Activated CD4-positive, alpha-beta T cell treated with anti-CD3 and anti-CD28 coated beads, Interleukin-2, amount 50 U/mL, for 24 hours (primary cell): ENCODE measurements around the gene BMPER.

Experiments
- DNase-seq, 2 donors: peaks; one replicate each; pipeline ENCODE4 v3.0.0-alpha.2; 2020; ENCODE audit warnings: low read depth in 1 of 2, low spot score in 1 of 2

Gene BMPER

GRCh38 chr7:33964417-33965182, 59.3 kb downstream of the BMPER start:
- DNase-seq, result no peak

GRCh38 chr7:33965183-33965744, 59.9 kb downstream of the BMPER start:
- DNase-seq, result no peak

- no peak for DNase-seq
These were observed 63.3 kb downstream of the BMPER start for GRCh38 chr7:33968591-33968990.

- DNase-seq, result no peak
These were observed 65.2 kb downstream of the BMPER start for GRCh38 chr7:33970536-33970935.

- no peak for DNase-seq
These were observed 65.8 kb downstream of the BMPER start for GRCh38 chr7:33971106-33971505.

- no peak for DNase-seq
These were observed 68.1 kb downstream of the BMPER start for GRCh38 chr7:33973231-33974015.

GRCh38 chr7:33979300-33979806, 74.0 kb downstream of the BMPER start:
- DNase-seq, result no peak

- no peak for DNase-seq
These were observed 74.5 kb downstream of the BMPER start for GRCh38 chr7:33979807-33980355.

GRCh38 chr7:33981226-33981625, 75.9 kb downstream of the BMPER start:
- no peak for DNase-seq

GRCh38 chr7:33981671-33982424, 76.5 kb downstream of the BMPER start:
- no peak for DNase-seq

GRCh38 chr7:33982425-33982786, 77.1 kb downstream of the BMPER start:
- no peak for DNase-seq

- no peak for DNase-seq
These were observed 81.1 kb downstream of the BMPER start for GRCh38 chr7:33986451-33986850.

GRCh38 chr7:33986951-33987947, 81.9 kb downstream of the BMPER start:
- DNase-seq, result no peak

GRCh38 chr7:33996899-33997298, 91.6 kb downstream of the BMPER start:
- DNase-seq, result no peak

- no peak for DNase-seq
These were observed 93.1 kb downstream of the BMPER start for GRCh38 chr7:33998476-33998875.

- no peak for DNase-seq
These were observed 105.8 kb downstream of the BMPER start for GRCh38 chr7:34011017-34011695.

- no peak for DNase-seq
These were observed 106.4 kb downstream of the BMPER start for GRCh38 chr7:34011696-34012095.

- no peak for DNase-seq
These were observed 108.1 kb downstream of the BMPER start for GRCh38 chr7:34013421-34013820.

GRCh38 chr7:34015651-34016050, 110.3 kb downstream of the BMPER start:
- no peak for DNase-seq
